GM19397 (cell line): Measurements from ENCODE around the gene LASP1NB.
"Not testable (repeated sequence)": the region's sequence is repeated elsewhere in the genome, so short reads cannot be mapped to it uniquely, and the experiment has no call there.

Experiments used
- ATAC-seq: cut with Tn5 transposase; IDR thresholded peaks from one replicate; pipeline ENCODE4 v1.9.1; 2021; ENCODE audit warnings: mild to moderate bottlenecking, moderate library complexity; ENCODE audit not compliant: unreplicated experiment

The LASP1NB gene

DNA sequence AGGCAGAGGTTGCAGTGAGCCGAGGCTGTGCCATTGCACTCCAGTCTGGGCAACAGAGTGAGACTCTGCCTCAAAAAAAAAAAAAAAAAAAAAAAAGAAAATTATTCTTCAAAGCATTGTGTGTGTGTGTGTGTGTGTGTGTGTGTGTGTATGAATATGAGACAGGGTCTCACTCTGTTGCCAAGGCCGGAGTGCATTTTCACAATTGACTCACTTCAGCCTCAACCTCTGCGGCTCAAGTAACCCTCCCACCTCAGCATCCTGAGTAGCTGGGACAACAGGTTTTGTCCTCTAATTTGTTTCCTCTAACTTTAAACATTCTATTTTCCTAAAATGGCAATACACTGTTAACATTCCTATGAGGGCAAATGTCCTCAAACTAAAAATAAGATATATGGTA is 34.1 kb downstream of the LASP1NB start:
- no peak for ATAC-seq

GRCh38 chr17:38960402-38960801 is 35.0 kb downstream of the LASP1NB start:
- ATAC-seq, result no peak

- ATAC-seq, result no peak
Observed at GRCh38 chr17:38961413-38961812, 36.0 kb downstream of the LASP1NB start.

DNA sequence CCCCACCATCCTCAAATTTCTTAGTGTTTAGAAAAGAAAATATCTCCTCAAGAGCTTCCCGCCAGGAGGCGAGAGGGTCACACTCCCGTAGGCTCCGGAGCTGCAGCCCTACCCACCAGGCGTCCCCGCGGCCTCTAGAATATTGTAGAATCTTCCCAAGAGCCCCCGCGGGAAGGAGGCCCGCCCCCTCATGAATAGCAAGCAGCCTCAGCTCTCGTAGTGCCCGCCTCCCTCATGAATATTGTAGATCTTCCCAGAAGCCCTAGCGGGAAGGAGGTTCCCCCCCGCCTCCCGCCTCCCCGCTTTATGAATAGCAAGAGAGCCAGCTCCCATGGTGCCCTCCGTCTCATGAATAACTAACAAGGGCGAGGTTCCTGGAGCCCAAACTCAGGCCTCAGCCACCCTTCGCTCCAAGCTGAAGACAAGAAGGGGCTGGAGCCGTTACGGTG is 41.9 kb downstream of the LASP1NB start, which contains the start of gene FBXO47:
Gene FBXO47 (minus strand): TSS at position 114 of the 449 bp plus-strand sequence. CDS start 4,378 bp downstream, outside the sequence.
- no peak for ATAC-seq

GRCh38 chr17:38969281-38969680 is 43.9 kb downstream of the LASP1NB start:
- ATAC-seq, result no peak

DNA sequence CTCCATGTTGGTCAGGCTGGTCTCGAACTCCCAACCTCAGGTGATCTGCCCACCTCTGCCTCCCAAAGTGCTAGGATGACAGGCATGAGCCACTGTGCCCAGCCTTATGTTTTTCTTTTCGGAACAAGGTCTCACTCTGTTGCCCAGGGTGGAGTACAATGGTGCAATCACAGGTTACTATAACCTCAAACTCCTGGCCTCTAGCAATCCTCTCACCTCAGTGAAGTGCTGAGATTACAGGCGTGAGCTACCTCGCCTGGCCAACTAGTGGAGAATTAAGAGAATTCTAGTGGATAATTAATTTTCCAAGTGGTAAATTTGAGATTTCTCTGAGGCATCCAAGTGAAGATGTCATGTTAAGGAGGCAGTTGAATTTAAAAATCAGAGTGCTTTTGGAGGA is 44.7 kb downstream of the LASP1NB start:
- no peak for ATAC-seq

DNA sequence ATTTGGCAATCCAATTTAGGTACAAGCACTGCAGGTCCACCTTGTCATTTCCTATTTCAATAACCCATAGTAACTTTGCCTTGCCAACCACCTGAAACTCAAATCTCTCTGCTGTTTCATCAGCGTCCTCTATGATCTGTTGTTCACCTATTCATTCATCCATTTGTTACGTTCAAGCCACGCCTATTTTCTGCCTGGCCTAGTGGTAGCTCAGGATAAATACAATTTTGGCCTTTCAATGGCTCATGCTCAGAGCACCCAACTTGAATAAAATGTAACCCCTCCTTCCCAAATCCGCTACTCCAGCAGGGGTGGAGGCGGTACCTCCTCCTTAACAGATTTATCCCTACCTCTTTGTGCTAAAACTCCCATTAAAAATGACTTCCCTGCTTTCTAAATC is 45.4 kb downstream of the LASP1NB start:
- ATAC-seq, result no peak

DNA sequence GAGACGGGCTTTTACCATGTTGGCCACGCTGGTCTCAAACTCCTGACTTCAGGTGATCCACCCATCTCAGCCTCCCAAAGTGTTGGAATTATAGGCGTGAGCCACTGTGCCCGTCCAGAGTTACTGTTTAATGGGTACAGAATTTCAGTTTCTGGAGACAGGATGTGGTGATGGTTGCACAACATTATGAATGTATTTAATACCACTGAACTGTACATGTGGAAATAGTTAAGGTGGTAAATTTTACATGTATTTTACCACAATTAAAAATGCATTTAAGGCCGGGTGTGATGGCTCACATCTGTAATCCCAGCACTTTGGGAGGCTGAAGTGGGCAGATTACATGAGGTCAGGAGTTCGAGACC is 50.8 kb downstream of the LASP1NB start:
- not testable (repeated sequence) for ATAC-seq

GRCh38 chr17:38978180-38978579 is 52.8 kb downstream of the LASP1NB start:
- no peak for ATAC-seq
